NCI-H2107 (cell line): ENCODE measurements around the gene GRIP1.
A peak's percentile ranks its signal among the peaks of the same experiment; 100 is the strongest.

Experiments used
- DNase-seq: peaks from one replicate; lab custom pipeline; 2025; lab: John Stamatoyannopoulos, UW

GRIP1 gene

DNA sequence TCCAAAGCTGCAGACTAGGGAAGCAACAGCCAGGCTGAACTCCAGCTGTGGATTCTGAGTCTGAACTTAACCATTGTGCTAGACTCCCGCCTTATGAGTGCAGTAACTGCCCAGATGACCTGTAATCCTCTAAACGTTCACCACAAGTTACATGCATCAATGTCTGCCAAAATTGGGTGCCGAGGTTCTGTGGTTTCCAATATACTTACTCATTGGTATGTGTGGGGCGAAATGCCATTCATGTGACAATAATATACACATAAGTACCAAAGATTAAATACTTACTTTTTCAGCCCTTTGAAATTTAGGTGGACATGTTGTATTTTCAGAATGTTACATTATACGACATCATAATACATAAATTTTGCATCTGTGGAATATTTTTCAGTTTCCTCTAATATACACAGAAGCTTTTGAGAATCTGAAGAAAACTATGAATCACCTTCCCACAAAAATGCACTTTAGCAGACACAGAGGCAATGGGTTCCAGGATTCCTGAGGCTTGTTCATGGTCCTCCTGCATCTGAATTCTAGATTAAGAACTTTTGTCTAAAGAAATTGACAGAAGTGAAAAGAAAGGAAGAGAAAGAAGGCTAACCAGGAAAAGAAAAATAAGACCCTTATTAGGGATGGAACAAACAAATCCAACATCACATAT is 31.7 kb downstream of the GRIP1 start:
- no peak for DNase-seq

DNA sequence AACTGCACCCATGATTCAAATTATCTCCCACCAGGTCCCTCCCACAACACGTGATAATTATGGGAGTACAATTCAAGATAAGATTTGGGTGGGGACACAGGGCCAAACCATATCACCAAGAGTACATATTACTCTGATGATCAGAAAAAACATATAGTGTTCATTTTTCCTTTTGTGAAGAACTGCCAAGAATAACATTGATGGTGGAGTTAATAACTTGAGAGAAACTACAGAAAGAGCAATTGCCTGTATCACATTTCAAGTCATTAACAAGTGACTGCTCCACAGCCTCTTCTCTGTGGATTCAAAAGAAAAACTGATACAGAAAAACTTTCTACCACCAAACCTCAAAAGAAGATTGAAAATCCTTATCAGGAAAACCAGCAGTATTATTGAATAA is 34.7 kb downstream of the GRIP1 start:
- no peak for DNase-seq

DNA sequence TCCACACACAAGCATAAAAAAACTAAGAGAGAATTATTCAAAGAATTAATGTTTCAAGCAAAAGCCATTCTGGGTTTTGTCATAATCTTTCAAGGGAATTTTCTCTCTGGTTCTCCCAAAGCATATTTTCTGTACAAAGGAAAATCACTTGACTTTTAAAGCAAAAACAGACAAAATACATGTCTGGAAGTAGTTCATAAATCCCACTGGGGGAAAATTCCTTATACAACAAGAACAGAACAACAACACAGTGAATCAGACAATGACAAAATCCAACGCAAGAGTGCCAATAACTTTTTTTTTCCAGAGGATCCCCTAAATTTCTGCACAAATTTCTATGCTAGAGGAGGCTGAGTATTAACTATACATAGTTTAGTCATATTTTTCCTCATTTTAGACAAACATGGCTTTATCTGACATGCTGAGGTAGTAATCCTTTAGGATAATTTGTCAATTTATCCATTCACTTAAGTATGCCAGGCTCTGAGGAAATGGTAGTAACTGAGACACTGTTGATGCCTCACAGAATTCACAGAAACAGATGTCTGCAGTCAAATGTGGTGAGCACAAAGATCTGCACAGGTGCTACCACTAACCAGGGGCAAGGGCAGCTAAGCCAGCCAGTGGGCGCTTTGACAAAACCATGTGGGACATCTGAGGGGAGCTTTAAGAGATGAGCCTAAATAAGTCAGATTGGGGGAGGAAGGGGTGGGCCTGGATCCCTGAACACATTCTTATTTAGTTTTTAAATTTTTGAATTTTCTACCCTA is 38.0 kb downstream of the GRIP1 start:
- DNase-seq = no peak

DNA sequence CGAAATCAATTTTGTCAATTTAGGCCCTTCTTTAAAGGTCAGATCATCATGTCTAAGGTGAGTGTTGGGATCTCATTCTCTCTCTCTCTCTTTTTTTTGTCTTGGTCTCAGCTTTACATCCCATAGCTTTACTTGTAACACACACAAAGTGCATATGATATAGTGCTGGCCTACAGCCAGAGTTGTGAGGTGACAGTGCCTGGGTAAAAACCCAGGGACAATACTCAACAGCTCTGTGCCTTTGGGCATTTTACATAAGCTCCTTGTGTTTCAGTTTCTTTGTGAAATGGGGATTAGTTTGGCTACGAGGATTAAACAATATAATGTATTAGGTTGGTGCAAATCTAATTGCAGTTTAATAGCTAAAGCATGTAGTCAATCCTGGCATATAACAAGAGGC is 40.2 kb downstream of the GRIP1 start:
- DNase-seq = no peak

DNA sequence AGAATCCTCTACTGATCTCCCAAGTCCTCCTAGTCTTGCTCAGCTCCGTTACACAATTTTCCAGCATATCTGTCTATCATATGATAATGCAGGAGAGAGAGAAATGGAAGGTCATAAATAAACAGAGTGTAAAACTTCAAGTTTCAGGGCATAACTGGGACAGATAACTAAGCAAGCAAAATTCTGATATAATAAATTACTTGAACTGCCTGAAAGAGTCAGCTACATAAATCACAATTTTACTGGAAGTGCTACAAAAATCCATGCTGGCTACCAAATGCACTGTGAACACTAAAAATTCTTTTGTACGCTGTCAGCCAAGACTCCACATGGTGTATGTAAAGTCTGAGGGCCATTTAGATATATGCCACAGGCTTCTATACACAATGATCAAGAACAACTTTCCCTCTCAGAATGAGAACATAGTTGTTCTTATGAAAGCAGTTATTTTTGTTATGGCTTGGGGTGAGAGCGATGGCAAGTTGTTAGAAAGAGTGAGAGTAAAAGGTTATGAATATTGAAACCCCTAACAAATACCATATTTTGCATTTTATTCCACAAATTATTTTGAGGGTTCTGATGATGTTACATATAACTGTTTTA is 41.1 kb downstream of the GRIP1 start:
- DNase-seq = no peak

DNA sequence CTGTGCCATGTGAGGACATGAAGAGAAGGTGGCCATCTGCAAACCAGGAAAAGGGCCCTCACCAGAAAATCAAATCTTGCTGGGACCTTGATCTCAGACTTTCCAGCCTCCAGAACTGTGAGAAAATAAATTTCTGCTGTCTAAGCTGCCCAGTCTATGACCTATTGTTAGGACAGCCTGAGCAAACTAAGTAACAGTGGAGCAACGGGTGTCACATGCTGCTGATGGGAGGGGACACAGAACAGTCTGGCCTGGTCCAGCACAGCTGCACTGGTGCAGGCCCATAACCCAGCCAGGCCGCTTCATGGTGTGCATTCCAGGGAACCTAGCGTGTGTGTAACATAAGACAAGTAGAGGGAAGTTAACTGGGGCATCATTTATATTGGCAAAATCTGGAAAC is 42.1 kb downstream of the GRIP1 start:
- no peak for DNase-seq

DNA sequence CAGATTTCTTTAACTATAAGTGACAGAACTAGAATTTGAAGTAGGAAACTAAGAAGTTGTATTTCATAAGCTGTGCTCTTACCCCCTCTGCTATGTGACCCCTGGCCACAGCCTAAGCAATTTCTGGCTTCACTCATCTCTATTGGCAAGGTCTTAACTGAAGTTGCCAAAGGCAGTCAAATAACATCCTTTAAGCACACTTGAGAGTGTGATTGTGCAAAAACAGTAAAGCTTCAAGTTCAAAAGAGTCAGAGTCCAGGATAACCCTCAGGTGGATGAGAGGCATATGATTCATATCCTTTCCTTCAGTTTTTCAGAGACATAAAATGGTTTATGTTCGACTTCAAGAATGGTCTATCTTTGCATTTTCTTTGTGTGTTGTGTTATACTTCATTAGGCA is 45.2 kb downstream of the GRIP1 start:
- no peak for DNase-seq

DNA sequence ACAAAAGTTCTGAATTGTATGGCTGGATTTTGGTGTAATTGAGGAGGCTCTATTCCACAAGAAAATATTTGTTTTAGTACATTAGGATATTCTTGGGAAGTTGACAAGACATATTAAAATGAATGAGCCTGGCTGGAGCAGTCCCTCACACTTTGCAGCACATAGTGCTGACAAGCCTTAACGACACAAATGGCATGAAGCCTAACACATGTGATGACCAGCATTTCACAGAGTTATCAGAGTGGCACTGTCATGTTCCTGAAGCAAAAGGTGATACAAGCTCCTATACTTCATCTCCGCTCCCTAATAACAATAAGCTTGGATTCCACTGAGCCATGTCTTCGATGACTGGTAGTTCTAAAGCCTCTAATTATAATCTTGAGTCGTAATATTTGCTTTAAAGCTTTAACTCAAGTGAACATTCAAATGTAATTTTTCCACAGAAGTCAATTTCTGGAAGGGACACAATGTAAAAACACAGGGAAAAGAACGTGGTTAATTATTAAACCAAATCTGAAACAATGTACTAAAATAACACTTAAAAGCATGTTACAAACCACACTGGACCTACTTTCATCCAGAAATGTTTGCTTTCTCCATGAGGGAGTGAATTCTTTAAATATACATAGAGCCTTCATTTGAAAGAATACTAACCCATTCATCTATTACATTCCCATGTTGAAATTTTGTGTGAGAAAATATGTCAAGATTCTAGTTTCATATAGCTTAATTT is 49.6 kb downstream of the GRIP1 start:
- DNase-seq = no peak

DNA sequence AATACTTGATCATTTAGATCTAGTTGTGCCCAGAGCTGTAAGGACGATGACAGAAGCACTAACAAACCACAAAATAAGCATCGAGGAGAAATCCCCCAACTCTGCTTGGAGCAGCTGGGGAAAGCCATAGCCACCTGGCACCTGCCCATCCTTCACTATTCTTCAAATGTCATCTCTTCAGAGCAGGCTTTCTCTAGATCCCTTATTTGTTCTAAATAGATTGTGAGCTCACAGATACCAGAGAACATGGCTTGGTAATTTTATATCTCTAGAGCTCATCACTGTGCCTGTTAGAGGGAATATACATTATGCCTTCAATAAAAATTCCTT is 50.9 kb downstream of the GRIP1 start:
- DNase-seq = no peak

DNA sequence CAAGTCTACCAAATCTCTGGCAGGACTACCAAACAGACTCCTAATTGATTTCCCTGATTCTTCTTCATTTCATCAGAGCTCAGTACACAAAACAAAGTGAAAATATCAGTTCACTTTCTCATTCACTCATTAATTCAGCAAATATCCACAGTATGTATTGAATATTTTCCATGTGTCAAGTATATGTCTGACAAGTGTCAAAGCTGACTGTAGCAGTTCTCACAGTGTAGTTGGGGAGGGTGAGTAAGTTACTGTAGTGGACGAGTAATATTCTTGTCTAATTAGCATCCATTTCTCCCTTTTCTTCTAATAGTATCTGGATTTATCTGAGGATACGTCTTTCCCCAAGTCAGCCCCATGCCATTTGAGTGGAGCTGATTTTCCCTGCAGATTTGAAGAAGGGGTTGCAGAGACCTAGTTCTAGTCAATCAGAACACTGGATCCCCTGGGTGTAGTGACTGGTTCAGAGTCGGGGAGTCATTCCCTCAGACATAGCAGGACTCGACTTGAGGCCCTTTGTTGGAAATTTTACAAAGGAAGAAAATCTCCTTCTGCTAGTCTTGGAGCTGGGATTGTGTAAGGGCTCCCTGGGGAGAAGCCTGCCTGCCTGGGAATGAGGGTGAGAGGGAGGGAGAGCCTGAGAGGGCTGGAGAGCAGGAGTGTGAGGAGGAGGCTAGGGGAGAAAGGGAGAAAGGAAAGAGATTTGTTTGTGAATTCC is 51.4 kb downstream of the GRIP1 start:
- DNase-seq = no peak

DNA sequence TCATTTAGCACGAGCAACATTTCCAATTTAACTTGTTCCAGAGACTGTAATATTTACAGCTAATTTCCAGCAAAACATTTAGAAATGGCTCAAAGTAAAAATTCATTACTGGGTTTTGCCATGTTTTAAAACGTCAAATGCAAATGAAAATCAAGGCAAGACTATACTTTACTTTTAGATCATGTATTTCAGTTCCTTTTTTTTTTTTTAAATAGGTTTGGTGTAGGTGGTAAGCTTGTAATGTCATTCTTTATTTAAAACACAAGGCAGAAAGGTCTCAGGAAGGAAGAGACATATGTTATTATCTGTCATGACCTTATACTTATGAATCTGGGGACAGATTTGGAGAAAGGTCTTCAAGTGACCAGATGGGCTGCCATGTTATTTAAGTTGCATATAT is 54.1 kb downstream of the GRIP1 start:
- no peak for DNase-seq

DNA sequence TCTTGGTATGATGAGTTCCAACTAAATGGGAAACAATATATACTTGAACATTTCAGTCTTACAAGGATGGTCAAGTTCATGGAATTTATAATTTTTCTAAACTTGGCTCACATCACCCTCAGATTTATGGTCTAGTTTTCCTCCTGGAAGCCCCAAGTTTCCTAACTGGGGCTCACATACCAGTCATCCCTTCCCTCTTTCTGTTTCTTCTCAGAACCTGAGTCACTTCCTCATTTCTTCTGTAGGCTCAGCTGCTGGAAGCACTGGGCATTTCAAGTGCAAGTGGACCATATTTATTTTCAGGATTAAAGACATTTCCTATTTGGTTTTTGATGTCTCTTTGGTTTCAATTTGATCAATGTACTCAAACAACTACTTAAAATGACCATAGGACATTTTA is 55.4 kb downstream of the GRIP1 start:
- no peak for DNase-seq

DNA sequence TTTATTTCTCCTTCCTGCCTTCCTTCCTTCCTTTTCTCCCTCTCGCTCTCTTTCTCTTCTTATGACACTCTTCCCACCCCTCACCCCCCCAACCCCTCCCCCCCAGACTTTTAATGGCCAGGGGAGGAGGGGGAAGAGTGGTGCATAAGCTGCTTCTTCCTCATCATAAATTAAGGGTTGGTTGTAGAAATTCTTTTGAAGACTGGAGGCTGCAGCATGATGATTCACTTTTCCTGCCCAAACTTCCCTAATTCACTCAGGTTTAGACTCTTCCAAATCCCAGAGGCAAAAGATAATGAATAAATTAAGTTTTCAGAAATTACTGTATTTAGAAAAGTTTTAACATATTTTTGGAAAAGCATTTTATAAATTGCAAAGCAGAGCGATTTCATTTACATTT is 58.2 kb downstream of the GRIP1 start:
- DNase-seq = no peak

DNA sequence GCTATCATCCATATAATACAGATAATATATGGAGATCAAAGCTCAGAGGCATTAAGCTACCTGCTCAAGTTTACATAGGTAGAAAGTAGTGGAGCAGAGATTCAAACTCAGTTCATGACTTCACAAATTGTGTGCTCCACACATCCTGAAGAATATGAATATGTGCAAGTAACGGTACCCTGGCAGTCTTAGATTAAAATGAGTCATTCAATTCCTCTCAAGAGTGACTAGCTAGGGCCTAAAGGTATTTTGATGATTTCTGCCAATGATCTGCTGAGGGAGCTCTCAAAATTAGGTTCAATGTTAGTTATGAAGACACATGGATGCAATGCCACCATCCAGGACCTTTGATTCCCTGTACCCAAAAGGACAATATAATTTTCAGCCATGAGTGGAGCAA is 58.9 kb downstream of the GRIP1 start:
- no peak for DNase-seq

DNA sequence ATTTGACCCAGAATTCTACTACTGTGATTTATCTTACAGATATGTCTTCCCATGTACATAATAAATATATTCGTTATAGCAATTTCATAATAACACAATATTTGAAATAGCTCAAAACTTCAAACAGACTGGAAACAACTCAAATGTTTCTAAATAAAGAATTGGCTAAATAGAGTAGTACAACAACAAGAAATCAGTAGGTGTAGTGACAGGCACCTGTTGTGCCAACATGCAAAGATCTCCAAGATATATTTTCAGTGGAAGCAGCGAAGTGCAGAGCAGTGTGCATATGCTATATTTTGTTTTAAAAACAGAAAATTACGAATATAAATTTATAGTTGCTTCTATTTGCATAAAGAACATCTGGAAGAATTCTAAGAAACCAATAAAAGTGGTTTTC is 60.9 kb downstream of the GRIP1 start:
- no peak for DNase-seq

DNA sequence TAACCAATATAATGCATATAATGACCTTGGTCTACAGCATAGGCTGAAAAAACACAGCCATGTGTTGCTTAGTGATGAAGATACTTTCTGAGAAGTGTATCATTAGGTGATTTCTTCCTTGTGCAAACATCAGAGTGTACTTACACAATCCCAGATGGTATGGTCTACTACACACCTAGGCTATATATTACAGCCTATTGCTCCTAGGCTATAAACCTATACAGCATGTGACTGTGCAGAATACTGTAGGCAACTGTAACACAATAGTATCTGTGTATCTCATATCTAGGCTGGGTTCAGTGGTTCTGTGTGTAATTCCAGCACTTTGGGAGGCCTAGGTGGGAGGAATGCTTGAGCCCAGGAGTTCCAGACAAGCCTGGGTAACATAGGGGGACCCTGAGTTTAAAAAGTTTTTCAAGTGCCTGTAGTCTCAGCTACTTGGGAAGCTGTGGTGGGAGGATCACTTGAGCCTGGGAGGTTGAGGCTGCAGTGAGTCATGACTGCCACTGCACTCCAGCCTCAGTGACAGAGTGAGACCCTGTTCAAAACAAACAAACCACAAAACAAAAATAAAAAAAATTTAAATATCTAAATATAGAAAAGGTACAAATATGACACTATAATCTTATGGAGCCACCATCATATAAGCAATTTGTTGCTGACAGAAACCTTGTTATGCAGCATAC is 66.6 kb downstream of the GRIP1 start:
- DNase-seq = no peak

DNA sequence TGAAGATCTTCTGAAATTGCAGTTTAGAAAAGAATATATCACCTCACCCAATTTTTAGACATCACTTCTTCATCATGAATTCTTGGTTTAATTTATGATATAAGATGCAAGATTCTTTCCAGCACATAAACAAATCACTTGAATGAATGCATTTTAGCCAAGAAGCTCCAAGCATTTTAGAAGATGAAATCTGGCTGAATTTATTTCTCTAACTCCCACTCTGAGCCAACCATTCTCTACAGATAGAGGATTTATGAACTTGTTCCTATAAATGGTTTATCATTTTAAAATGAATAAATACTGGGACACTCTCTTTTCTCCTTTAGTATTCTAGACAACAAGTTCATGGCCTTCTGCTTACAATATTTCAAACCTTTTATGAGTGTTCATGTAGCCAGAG is 71.7 kb downstream of the GRIP1 start:
- no peak for DNase-seq

DNA sequence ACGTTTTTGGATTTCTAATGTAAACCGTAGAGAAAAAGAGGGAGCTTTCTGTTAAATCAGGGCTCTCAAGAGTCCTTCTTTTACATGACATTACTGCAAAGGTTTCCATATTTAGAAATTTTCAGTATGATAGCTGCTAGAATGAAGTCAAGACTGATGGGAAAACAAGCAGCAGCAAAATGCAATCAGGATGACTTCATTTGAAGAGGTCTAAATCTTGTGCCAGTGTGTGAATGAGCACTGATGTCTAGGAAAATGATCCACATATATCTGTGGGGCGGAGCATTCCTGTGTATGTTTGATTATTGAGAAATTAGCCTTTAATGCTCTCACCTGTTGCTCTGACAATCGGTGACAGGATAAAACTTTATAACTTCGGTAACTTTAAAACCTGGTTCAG is 73.6 kb downstream of the GRIP1 start:
- DNase-seq = no peak

DNA sequence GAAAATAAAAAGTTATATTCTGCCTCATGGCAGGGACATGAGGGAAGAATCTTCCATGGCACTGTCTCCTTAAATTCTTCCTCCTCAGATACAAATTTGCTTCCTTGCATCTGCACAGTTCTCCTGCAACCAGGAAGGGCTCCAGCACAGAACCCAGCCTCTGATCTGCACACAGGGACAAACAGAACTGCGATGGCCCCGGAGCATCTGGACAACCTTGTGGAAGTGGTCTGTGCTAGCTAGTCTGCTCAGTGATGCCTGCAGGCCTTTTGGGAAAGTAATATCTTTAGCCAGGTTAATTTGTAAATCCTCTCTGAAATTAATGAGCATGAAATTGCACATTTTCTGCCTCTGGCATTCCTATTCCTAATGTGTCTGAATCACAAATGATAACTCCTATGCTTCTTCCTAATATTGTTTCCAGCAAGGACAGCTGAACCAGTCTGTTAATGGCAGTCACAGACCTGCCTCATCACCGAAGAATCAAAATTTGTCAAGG is 74.8 kb downstream of the GRIP1 start:
- no peak for DNase-seq

DNA sequence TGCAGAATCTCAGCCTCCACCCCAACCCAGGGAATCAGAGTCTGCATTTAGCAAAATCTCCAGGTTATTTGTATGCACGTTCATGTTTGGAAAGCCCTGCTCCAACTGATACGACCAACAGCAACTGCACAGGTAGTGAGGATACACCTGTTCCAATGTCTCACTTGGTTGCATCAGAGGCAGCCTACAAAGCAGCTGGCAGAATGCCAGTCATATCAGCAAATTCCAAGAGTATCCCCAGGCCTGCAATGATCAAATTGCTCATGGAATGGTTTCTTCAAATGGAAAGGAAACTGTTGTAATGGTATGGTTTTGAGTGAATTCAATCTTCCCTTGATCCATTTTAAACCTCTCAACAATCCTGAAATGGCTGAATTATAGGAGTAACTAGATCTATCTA is 75.4 kb downstream of the GRIP1 start:
- DNase-seq = peak; percentile 49

DNA sequence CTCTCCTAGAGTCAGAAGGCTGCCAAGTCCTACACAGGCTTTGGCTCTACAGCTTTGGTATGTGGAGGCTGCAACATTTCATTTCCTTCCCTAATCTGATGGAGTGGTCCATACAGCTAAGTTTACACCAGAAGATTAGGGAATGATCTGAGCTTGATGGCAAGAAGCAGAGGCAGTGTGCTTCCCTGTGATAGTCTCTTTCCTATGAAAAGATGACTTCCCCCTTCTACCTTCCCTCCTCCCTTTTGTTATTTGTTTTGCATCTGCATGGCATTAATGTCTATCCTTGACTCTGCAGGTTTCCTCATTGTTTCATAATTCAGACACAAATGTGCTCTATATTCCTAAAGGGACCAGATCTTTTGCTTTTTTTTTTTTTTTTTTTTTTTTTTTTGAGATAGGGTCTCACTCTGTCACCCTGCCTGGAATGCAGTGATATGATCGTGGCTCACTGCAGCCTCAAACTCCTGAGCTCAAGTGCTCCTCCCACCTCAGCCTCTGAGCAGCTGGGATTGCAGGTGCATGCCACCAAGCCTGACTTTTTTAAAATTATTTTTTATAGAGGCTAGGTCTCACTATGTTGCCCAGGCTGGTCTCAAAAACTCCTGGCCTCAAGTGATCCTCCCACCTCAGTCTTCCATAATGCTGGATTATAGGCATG is 76.3 kb downstream of the GRIP1 start:
- DNase-seq = no peak
